ENCODE measurements around the gene BEAN1.

The BEAN1 gene, protein sequence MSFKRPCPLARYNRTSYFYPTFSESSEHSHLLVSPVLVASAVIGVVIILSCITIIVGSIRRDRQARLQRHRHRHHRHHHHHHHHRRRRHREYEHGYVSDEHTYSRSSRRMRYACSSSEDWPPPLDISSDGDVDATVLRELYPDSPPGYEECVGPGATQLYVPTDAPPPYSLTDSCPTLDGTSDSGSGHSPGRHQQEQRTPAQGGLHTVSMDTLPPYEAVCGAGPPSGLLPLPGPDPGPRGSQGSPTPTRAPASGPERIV
- total RNA-seq = 0.04 to 0.06 reads per million in 2 experiments

GRCh38 chr16:66427036-66427860 lies at the start of gene BEAN1:
Gene BEAN1, plus strand, starts transcription at chr16:66427295. Its CDS starts 10,382 bp downstream, at chr16:66437677.
- DNase-seq (ENCODE audit: low read depth) = no peak

DNA sequence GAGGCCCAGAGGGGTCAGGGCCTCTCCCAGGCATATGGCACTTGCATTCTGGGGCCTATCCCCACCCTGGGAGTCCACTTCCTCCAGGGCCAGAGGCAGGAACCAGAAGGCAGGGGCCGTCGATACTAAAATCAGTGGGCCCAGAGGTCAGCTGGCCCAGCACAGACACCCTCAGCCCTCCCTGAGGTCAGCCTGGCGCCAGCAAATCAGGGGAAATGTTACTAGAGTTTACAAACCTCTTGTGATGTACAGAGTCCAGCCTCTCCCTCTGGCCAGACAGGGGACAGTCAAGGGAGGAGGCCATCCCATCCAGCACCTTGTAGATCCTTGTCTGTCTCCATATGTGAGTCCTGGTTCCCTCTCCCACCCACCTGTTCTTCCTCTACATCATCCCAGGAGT lies 49.8 kb upstream of the BEAN1 start:
- no peak for DNase-seq (ENCODE audit: low read depth)

DNA sequence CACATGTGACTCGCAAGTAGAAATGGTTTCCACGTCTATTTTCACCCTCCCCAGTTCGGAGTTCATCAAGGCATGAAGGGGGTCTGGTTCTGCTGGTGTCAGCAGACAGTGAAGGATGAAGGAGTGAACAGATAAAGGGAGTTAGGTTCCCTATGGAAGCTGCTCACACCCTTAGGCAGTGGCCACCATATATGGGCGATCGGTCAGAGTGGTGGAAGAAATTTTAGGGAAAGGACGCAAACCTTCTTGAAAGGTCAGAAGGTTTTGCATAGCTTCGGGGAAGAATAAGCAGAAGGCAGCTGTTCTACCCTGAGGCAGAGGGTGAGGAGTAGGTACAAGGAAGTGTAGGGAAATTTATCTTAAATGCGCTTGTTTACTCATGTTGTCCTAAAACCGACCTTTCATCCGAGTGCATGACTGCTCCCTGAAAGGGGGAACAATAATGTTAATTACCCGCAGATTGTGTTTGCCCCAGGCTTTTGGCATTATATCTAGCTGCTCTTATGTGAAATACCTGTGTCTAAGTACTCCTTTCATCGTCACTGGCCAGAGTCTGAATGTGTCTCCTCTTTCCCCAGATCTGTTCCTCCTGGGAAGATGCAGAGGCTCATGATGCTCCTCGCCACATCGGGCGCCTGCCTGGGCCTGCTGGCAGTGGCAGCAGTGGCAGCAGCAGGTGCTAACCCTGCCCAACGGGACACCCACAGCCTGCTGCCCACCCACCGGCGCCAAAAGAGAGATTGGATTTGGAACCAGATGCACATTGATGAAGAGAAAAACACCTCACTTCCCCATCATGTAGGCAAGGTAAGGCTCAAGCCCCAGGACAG lies 48.1 kb upstream of the BEAN1 start:
- DNase-seq (ENCODE audit: low read depth) = no peak

DNA sequence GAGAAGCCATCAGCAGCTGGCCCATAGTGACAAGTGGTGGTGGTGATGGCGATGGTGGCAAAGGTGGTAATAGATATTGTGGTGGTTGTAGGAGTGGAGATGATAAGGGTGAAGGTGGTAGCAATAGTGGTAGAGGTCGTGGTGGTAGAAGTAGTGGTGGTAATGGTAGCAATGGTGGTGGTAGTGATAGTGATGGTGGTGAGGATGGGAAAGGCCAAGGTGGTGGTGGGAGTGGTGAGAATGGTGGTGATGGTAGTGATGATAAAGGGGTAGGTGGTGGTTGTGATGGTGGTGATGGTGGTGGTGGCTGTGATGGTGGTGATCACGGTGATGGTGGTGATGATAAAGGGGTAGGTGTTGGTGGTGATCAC lies 47.5 kb upstream of the BEAN1 start:
- DNase-seq (ENCODE audit: low read depth) = no peak

GRCh38 chr16:66380421-66380820 lies 46.7 kb upstream of the BEAN1 start:
- no peak for DNase-seq (ENCODE audit: low read depth)

DNA sequence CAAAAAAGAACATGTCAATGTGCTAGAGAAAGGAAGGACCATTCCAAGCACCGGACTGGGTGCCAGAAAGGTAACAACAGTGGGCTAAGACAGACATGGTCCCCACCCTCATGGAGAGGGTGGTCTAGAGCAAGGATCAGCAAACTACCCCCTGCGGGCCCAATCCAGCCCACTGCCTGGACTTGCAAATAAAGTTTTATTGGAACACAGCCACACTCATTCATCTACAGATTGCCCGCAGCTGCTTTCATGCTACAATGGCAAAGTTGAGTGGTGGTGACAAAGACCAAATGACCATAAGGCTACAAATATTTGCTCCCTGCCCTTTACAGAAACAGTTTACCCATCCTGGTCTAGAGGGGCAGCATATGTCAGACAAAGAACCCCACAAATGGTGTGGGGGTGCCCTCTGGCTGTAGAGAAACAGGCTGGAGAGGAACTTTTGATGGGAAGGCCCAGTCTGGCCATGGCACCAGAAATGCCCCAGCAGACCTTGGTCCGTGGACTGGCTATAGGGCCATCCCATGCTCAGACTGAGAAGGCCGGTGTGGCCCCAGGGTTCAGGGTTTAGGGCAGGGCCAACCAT lies 45.4 kb upstream of the BEAN1 start:
- no peak for DNase-seq (ENCODE audit: low read depth)

DNA sequence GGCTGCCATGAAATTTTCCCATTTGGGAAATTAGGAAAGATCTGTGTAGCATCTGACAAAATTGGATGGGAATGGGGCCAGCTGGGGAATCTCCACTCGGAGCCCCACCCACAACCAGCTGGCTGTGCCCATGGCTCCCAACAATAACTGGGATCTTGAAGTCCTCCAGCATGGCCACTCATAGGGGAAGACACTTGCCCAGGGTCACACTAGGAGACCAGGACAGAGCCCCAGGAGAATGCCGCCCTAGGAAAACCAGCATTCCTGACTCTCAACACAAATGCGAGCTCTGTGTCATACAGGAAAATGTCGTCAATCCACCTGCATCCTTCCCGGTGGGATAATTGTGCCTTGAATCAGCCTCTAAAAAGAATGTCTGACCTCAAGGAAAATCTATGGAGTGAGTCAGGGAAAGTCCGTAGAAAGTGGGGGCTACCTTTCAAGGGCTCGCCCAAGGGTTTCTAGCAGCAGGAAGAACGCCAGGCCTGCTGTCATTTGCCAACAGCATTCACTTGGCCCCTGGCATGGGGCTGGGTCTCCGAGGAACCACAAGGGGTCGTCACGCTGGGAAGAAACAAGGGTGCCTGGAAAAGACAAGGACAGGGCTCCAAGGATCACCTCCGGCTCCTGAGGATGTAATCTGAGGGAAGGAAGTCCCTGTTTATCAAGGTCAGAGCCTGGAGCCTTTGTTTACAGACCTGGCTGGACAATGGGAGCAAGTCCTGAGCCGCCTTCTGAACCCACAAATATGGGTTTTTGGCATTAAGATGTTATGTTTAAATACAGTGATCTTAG lies 44.7 kb upstream of the BEAN1 start:
- no peak for DNase-seq (ENCODE audit: low read depth)

- no peak for DNase-seq (ENCODE audit: low read depth)
Measured at GRCh38 chr16:66382966-66383299, 44.2 kb upstream of the BEAN1 start.

DNA sequence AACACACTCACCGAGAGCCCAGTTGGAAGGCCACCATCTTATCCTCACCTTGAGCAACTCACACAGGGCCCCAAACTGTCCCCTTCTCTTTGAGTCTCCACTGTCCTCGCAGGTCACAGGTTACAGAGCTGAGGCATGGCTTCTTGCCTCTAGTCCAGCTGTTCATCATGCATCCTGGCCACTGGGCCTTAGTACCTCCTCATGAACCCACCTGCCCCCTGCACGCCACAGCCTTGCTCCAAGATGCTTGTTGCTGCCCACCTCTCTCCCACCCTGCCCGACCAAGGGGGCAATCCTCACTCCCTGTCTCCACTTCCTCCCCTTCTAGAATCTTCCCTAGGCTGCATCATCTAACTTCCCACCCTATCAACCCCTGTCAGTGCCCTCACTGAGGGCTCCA lies 43.5 kb upstream of the BEAN1 start:
- DNase-seq (ENCODE audit: low read depth) = no peak

DNA sequence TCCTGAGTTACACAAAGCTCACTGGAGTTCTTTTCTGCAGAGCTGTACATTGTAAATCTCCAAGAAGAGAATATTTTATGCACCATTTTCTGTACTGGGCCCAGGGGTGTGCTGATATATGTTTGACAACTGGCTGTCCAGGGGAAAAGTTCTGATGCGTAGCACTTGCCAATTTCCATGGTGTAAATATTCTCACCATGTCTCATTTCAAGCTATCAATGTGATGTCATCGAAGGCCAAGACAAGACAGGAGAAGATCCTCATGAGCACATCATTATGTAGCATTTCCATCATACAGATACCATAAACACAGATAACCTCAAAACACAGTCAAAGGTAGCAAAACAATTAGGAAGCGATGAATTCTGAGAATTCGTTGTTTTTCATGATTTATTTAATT lies 41.7 kb upstream of the BEAN1 start:
- DNase-seq (ENCODE audit: low read depth) = no peak

- no peak for DNase-seq (ENCODE audit: low read depth)
Measured at GRCh38 chr16:66386629-66387622, 40.2 kb upstream of the BEAN1 start.

GRCh38 chr16:66387817-66388332 lies 39.2 kb upstream of the BEAN1 start:
- DNase-seq (ENCODE audit: low read depth) = no peak

DNA sequence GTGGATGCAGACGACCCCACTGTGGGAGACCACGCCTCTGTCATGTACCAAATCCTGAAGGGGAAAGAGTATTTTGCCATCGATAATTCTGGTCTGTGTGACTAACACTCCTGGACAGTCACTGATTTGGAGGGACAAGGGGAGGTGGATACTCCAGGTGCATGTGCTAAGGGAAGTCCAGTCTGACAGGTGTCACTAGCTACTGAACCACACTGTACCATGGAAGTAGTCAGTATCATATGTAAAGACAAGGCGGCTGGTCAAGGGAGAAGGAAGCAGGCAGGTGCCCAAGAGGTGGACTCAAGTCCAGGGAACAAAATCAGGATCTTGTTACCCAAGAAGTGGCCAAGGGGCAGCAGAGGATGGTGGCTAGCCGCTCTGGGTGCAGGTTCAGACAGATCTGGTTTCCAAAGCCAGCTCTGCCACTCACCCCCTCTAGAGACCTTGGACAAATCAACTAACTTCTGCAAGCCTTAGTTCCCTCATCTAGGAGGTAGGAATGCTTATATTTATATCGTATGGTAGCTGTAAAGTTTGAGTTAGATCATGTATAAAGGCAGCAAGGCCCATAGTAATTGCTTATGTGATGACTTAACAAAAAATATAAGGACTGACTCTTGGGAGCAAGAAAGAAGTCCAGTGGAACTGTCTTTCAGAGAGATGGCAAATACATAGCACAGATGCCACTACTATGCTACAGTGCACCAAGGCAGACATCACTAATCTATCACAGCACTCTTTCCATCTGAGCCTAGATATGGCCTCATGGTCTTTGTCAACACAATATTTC lies 38.5 kb upstream of the BEAN1 start:
- DNase-seq (ENCODE audit: low read depth) = no peak

- DNase-seq (ENCODE audit: low read depth) = no peak
Measured at GRCh38 chr16:66389256-66390176, 37.6 kb upstream of the BEAN1 start.

DNA sequence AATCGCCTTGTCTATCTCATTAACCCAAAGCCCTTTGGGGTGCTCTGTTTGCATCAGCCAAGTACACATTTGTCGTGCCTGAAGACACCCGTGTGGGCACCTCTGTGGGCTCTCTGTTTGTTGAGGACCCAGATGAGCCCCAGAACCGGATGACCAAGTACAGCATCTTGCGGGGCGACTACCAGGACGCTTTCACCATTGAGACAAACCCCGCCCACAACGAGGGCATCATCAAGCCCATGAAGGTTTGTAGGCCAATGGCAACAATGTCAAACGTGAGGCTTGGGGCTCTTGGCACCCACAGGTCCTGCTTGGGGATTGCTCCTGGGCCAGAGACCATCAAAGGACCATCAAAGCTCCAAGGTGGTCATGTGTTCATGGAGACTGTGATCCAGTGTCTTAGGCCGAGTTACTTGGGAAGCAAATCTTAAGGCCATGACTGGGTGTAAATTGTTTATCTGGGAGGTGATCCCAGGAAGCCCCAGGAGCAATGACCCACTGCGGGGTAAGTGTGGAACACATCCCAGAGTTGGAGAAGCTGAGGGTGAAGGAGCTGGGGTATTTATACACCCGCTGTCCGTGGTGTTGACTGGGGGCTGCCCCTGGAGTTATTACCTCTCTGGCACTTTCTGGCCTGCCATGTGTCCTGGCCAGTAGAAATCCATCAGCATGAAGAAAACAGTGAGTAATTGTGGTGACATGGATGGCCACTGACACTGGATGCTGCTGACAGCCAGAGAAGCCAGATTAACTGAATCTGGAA lies 36.6 kb upstream of the BEAN1 start:
- no peak for DNase-seq (ENCODE audit: low read depth)

GRCh38 chr16:66391726-66392670 lies 35.1 kb upstream of the BEAN1 start:
- DNase-seq (ENCODE audit: low read depth) = no peak

Measured in T follicular helper cell (primary cell).